Occipital lobe (tissue), 2 donors: ENCODE data around the gene HJV. TPM values are rescaled to one million over a fixed set of nuclear protein-coding genes. Genes with fewer than 3 reads are reported as not detected.

ENCODE experiments used
- DNase-seq: peaks from one replicate; lab custom pipeline; 2025; lab: John Stamatoyannopoulos, UW
- total RNA-seq: library from RNA; depleted of rRNA; stranded (reverse); fragments of >200 nt; gene quantifications from one replicate; pipeline ENCODE4 v1.2.3, GENCODE V29; 2014

The HJV gene
- total RNA-seq, 1 donor from 2014 or later, result not detected

DNA sequence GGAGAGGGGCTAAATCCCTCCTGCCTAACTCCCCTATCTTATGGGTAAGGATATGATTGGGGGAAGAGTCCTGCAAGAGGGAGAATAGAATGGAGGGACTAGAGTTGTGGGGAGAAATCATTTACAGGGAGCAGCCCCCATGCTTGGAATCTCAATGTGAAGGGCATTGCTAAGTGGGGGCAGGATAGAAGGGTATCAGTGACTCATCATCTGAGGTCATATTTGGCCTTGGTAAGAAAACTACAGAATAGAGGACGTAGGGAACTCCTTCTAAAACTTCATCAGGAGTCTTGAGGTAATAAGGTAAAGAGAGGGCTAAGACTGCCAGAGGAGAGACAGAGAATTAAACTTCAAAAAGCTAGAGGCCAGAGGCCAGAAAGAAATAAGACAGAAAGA is 487 bp downstream of the HJV start:
- DNase-seq, result no peak

DNA sequence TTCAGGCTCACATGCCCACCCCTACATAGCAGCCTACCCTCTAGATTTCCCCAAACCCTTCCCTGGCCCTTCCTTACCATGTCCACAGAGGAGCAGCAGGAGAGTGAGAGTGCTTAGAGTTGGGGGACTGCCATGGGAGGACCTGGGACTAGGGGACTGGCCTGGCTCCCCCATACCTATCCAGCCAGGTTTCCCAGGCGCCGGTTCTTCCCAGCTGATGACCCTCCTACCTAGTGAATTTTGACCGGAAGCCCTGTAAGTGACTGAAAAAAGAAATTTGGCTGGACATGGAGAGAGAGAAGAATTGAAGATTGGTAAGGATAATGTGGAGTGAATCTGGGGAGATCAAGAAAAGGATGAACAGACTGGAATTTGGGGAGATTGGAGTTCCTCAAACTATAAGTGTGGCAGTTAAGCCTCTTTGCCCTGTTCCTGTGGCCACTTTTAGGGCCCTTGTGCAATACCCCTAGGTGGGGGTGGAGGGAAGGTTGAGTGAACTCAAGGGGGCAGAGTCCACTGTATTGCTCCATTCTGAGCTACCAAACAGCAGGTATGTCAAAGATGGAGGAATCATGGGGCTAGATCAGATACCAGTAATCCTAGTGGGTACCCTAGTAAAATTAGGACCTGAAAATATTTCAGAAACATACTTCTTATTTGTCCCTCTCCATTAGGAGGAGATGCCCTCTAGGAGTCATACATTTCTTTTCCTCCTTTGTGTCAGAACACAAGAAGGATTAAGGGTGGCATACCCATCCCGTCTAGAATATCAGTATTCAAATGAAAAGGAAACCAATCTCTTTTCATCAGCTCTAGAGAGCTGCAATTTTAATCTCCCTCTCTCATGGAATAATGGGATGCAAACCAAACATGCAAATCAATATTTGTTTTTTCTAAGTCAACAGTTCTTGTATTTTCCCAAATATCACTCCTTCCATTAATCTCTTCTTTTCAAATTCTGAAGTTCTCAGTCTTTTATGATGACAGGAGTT is 1.2 kb downstream of the HJV start:
- no peak for DNase-seq

DNA sequence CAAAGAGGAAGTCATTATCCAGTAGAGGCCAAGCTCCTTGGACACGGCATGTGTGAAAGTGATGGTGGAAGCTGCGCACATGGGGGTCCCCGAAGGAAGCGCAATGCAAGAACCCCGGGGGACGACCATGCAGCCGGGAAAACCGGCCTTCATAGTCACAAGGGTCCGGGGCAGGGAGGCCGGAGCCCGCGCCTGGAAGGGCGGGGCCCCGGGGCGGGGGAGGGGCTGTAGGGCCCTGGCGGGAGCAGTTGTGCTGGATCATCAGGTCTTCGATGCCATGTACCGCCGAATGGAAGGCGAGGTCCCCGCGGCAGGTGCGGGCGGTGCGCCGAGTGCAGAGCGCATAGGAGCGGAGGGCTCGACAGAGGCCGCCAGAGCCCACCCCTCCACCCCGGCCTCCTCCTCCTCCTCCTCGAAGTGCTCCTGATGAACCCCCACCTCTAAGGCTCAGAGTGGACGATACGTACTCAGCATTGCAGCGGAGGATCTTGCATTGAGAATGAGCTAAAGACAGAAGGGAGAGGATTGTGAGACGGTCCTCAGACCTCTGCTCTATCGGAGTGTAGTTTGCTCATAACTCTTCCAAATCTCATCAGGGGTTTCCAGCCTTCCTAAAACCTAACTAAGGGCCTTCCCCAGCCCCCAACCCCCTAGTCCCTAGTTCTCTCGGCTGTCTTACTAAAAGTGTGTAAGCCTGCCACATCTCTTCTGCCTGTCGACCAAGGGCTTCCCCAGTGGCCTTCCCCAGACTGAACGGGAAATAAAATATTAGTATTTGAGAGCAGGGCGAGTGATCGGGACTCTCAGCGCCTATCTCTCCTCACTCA is 2.1 kb downstream of the HJV start:
- no peak for DNase-seq

DNA sequence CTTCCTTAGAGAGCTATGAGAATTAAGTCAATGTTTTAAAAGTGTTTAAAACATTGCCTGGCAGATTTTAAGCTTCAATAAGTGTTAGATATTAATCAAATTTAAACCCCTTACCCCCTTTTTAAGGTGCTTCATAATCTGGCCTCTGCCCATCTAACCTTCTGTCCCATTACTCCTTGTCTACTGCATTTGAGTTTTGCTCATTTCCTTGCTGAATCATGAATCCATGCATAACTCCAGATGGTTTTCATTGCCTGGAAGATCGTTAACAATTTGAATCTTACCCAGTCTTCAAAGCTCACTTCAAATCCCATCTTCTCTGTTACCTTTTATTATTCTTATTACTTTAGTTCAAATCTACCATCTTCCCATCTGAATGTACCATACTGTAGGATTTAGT is 4.6 kb downstream of the HJV start:
- DNase-seq, result no peak

DNA sequence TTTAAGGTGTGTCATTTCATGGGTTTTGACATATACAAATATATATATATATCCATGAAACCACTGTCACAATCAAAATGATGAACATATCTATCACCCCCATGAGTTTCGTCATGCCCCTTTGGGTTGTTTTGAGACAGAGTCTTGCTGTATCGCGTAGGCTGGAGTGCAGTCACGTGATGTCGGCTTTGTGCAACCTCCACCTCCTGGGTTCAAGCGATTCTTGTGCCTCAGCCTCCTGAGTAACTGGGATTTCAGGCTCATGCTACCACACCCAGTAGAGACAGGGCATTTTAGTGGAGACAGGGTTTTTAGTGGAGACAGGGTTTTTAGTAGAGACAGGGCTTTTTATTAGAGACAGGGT is 8.0 kb downstream of the HJV start:
- no peak for DNase-seq

DNA sequence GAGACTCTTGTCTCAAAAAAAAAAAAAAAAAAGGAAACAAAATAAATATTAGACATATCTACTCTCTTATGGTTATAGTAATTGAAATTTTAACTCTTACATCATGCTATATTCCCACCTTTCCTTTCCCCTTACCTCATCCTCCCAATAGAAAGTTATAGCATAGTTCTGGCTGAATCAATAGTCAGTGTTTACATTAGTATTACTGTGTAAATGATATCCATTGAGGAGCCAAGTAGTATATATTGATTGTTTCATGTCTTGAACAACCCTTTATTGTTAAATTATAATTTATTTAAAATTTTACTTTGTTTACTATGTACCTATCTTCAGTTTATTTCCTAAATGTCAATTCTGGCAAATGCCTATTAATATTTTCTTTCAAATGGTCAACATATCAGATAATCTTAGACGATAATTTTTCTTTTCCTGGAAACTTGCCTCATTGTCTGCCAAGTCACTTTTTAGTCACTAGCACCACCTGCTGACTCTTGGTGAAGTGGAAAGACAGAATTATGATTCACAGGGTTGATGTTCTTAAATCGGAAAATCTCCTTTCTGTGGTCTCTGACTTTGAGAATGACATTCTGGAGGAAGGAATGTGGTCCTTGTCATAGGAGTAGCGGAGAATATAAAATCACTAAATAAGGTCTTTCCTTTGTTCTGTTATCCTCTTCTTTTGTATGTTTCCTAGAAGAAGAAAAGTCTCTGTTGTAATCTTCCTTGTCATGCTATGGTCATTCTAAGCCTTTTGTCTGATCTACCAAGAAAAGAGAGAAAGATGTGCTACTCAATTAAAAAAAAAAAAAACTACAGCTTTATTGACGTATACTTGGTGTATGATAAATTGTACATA is 8.6 kb downstream of the HJV start:
- DNase-seq, result no peak

DNA sequence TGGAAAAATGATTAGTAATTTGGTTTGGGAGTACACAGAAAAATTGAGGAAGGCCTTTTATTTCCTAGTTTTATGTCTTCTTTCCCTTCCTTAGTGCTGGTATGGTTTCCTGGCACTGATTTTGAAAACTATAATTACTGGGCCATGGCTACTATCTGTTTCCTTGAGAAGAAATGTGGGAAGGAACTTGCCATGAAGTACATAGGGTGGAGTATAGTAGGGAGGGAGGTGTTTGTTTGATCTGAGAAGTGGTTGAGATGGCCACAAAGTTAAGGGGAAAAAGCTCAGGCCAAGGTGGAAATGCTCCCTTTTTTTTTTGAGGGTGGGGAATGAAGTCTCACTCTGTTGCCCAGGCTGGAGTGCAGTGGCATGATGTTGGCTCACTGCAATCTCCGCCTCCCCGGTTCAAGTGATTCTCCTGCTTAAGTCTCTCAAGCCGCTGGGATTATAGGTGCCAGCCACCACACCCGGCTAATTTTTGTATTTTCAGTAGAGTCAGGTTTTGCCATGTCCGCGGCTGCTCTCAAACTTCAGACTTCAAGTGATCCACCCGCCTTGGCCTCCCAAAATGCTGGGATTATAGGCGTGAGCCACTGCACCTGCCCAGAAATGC is 11.3 kb downstream of the HJV start:
- DNase-seq, result no peak

DNA sequence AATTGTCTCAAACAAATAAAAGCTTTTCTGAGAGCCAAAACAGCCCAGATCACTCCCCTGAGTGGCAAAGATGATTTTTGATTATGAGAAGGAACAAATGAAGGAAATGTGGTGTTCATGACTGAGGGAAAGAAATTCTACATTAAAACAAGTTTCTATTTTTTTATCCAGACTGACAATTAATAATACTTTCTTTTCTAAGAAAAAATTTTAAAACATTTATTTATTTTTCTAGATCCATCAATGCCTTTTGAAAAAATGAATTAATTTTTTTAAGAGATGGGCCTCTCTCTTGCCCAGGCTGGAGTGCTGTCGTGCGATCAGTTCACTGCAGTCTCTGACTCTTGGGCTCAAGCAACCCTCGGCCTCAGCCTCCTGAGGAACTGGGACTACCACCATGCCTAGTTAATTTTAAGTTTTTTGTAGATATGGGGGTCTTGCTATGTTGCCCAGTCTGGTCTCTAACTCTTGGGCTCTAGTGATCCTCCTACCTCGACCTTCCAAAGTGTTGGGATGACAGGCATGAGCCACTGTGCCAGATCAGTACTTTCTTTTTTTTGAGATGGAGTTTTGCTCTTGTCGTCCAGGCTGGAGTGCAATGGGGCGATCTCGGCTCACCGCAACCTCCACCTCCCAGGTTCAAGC is 13.9 kb downstream of the HJV start:
- DNase-seq, result no peak

DNA sequence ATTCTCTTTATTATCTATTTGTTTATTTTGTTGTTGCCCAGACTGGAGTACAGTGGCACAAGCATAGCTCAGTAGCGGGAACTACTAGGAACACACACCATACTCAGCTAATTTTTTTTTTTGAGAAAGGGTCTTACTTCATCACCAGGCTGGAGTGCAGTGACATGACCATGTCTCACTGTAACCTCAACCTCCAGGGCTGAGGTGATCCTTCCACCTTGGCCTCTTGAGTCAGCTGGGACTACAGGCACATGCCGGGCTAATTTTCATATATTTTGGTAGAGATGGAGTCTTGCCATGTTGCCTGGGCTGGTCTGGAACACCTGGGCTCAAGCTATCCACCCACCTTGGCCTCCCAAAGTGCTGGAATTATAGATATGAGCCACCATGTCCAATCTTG is 19.8 kb downstream of the HJV start:
- no peak for DNase-seq

DNA sequence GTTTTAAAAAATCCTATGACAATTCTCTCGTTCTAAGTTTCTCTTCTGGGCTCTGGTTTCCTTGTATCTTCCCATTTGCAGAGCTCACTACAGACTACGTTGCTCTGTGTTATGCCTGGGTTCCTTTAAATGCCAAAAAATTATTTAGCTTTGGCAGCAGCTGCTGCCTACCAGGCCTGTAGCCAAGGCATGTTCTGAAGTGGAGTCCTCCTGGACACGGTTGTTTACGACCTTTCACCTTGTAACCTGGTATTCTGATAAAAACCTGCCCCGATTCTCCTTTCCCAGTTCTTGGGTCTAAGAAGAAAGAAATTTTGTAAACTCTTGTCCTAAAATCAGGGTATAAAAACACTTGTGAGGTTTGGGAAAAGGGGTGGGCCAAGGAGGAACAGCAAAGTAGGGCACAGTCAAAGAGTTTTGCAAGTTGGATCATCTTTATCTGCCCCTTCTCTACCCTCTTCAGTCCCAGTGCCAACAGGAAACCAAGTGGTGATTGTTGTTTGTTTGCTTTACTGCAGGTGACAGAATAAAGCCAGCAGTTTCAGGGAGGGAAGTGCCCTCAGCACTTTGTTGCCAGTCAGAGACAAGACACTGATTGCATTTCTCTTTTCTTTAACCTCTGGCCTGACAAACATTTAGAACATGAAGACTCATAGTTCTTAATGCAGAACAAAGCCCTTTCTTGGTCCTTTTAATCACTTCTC is 22.1 kb downstream of the HJV start:
- DNase-seq, result no peak

DNA sequence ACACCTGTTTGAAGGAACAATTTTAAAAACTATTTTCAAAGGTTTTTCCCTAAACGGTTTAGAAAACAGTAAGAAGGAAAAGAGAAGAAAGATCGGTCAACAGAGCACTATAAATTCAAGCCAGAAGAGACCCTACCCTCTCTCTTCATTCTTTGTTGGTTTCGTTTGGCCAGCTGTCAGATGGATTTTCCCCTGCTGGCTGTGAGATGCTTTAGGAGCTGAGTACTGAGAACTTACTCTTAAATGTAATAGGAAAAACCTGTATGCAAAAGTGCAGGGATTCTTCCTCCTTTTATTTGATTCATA is 23.9 kb downstream of the HJV start:
- DNase-seq, result no peak

DNA sequence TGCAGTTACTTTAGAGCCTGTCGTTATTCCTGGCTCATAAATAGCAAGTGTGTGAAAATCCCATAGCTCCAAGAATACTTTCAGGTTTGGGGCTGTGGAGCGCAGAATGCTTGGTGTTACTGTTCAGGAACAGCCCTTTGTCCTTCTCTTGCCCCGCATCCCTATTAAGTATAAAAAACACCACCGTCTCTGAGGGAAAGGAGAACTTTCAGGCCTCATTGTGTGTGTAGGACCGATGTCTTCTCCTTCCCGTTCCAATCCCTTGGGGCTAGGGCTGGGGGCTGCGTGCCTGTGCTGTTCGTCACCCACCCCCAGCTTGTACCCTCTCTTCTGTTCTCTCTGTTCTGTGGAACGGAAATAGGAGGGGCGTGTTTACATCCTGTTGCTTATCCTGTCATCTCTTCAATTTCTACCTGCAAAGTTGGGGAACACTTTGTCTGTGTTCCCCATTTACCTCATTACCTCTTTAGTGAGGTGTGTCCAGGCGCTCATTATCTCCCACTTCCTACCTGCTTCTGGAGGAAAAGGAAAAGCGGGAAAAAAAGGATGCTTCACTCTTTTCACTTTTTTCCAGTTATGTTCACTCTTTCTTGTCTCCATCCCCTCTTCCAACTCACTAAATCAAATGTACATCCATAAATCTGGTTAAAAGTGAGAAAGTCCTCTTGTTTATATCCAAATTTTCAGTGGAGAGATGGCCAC is 24.4 kb downstream of the HJV start:
- no peak for DNase-seq

DNA sequence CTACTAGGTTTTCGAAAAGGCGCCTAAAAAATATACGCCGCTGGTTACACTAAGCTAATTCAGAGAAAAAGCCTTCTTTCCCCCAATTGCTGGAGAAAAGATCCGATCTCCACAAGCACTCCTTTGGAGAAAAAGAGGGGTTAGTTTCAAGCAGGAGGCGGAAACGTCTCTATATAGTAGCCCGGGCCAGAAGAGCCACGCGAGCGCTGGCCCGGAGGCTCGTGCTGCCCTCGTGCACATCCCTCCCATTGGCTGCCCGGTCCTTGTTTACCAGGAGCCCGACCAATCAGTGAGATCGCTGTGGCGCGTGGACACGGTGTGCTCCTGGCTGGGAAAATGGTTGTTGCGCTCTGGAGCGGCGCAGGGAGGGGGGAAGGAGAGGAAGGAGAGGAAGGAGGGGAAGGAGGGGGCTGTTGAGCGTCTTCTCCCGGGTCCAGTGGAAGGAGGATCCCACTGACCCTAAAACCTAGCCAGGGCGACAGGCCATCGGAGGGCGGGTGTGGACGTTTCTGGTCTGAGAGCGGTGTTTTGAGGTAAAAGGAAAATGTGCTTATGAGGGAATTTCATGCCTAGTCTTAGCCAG is 25.0 kb downstream of the HJV start, which contains the start of gene TXNIP:
Gene TXNIP (minus strand): TSS at position 147 of the 583 bp plus-strand sequence. CDS start 313 bp downstream, outside the sequence.
- DNase-seq, result peak; percentile 99

DNA sequence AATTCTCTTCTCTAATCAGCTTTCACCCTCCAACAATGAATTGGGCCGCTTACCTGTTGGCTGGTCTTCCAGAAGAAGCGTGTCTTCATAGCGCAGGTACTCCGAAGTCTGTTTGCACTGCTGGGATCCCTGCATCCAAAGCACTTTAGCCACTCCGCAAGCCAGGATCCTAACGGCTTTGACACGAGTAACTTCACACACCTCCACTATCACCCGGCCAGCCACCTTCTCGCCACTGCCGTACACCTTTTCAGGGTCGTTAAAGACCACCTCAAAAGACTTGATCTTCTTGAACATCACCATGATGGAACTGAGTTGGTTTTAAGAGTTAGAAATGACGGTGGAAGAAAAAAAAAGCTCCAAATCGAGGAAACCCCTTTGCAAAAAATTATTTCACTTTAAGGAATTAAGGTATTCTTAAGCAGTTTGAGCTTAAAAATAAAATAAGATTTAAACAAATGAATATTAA is 25.5 kb downstream of the HJV start:
- DNase-seq, result no peak

DNA sequence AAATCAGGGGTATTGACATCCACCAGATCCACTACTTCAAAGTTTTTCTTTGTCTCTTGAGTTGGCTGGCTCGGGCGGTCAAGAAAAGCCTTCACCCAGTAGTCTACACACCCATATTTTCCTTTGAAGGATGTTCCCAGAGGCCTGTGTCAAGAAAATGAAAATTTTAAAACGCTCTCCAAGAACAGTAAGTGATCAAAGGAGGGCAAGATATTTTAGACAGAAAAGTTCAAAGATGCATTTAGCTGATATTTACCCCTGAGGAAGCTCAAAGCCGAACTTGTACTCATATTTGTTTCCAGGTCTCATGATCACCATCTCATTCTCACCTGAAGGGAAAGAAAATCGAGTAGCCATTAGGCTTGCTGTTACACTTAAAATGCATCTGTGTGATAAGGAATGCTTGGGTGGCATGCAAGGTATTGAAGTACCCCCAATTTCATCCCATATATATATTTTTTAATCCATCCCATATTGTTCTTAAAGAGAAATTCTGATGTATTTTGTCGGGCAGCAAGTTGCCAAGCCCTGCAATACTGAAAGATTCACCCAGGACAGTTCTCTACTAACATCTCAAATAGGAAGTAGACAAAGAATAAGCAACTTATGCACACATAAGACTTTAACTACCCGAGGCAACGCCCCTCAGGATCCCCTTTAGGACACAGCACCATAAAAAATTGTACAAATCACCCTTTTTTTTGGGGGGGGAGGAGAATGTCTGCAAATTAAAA is 26.2 kb downstream of the HJV start:
- no peak for DNase-seq

DNA sequence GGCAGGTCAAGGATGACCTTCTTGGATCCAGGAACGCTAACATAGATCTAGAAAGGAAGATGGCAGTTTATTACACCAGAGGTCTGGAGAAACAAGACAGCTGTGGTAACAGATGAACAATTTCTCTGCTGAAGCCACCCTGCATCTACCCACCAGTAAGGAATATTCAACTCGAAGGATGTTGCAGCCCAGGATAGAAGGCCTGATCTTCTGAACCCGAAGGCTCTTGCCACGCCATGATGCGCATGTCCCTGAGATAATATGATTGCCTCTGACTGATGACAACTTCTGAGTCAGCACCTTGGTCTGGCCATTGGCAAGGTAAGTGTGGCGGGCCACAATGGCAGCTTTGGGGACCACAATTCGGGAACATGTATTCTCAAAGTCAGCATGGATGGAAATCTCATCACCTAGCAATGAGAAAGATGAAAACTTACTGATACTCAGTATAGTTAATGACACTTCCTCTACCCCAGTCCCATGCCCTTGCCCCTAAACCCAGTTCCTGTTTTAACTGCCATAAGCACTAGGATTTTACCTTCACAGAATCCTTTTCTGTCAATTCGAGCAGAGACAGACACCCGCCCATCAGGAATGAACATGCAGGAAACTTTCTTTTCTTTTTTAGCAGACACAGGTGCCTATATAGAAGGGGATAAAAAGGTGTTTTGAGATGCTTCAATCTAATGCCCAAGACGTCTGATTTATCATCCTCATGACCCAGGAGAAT is 27.0 kb downstream of the HJV start:
- no peak for DNase-seq

DNA sequence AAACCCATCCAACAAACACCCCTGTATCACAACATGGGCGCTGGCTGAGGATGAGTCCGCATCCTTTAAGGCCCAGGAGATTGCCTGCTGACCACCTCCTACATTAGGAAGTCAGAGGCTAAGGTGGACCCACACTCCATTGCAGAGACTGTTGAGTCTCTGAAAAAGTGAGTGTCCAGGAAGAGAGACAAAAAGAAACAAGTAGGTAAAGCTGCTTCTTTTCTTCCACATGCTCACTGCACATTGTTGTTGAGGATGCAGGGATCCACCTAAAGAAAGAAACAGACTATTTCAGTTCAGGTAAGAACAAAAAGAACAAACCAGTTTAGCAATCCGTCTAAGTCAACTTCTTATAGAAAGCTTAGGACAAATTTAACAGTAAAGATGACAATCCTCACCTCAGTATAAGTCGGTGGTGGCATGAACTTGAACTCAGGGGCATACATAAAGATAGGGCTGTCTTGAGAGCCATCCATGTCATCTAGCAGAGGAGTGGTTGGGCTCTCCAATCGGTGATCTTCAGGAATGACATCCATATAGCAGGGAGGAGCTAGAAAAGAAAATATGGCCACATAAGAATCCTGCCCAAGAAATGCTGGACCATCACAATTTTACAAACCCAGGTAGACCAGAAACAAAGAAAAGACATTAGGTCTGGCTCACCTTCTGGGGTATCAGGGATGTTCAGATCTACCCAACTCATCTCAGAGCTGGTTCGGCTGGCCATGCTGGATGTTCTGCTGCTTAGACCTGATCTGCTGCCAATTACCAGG is 27.7 kb downstream of the HJV start:
- no peak for DNase-seq
